PC-3 (cell line): ENCODE measurements around the gene CKAP5. TPM values are rescaled to one million over a fixed set of nuclear protein-coding genes. Genes with fewer than 3 reads are reported as not detected.
"Not testable (repeated sequence)": the region's sequence is repeated elsewhere in the genome, so short reads cannot be mapped to it uniquely, and the experiment has no call there.

Experiments used
- ATAC-seq: fragments of 200-7000 bp; cut with Tn5 transposase; 2 replicates; pipeline ENCODE4 v1.9.1; 2020; ENCODE audit warnings: mild to moderate bottlenecking, moderate library complexity
- BruUV-seq: library from RNA; stranded (reverse); fragments of 400-500 nt; replicated peaks from 2 replicates; lab custom pipeline; 2021; lab: Mats Ljungman, UMichigan
- CTCF ChIA-PET: fragments of 300-600 bp; sonication (Branson Sonifier 250); formaldehyde crosslinking; loops from one replicate; lab custom pipeline; 2022; ENCODE audit warnings: antibody characterized with exemption; lab: Charles Lee
- POLR2A ChIA-PET: fragments of 300-600 bp; sonication (Branson Sonifier 250); formaldehyde crosslinking; loops from one replicate; lab custom pipeline; 2022; ENCODE audit warnings: antibody characterized with exemption; ENCODE audit not compliant: unreplicated experiment; lab: Charles Lee
- DNase-seq: peaks from one replicate; pipeline ENCODE4 v3.0.0-alpha.2; 2015
- H2AFZ ChIP-seq: fragments of 300-600 bp; sonication (generic); 2 replicates; pipeline ENCODE4 v1.6.0; 2016; ENCODE audit warnings: antibody characterized with exemption, low read length
- H3F3A ChIP-seq: fragments of 300-600 bp; sonication (generic); one replicate; pipeline ENCODE4 v1.6.0; 2017; ENCODE audit warnings: antibody characterized with exemption, low read length, control low read depth, mild to moderate bottlenecking; ENCODE audit not compliant: unreplicated experiment
- H3K27ac ChIP-seq: fragments of 300-600 bp; sonication (generic); 2 replicates; pipeline ENCODE4 v1.5.1; 2016; ENCODE audit warnings: mild to moderate bottlenecking, low read length
- H3K27me3 ChIP-seq: fragments of 300-600 bp; sonication (generic); 2 replicates; pipeline ENCODE4 v1.6.1; 2016; ENCODE audit warnings: low read length, mixed read lengths
- H3K36me3 ChIP-seq: fragments of 300-600 bp; sonication (generic); 2 replicates; pipeline ENCODE4 v1.6.1; 2016; ENCODE audit warnings: low read depth, mixed run types, low read length, mixed read lengths
- H3K4me1 ChIP-seq: fragments of 300-600 bp; sonication (generic); 2 replicates; pipeline ENCODE4 v1.5.1; 2016; ENCODE audit warnings: low read length; ENCODE audit not compliant: insufficient read depth
- H3K4me2 ChIP-seq: fragments of 300-600 bp; sonication (generic); 2 replicates; pipeline ENCODE4 v1.6.0; 2016; ENCODE audit warnings: low read length
- H3K4me3 ChIP-seq: fragments of 300-600 bp; sonication (generic); 2 replicates; pipeline ENCODE4 v1.5.1; 2016; ENCODE audit warnings: mild to moderate bottlenecking, low read length, mixed read lengths
- H3K79me2 ChIP-seq: fragments of 300-600 bp; sonication (generic); 2 replicates; pipeline ENCODE4 v1.6.1; 2017; ENCODE audit warnings: low read length, mixed read lengths
- H3K9ac ChIP-seq: fragments of 300-600 bp; sonication (generic); 2 replicates; pipeline ENCODE4 v1.6.0; 2016; ENCODE audit warnings: mild to moderate bottlenecking, low read length
- H3K9me2 ChIP-seq: fragments of 300-600 bp; sonication (generic); replicated peaks from 2 replicates; pipeline ENCODE4 v1.6.1; 2016; ENCODE audit warnings: mixed run types, low read length, mixed read lengths
- H3K9me3 ChIP-seq: fragments of 300-600 bp; sonication (generic); 2 replicates; pipeline ENCODE4 v1.6.1; 2016; ENCODE audit warnings: low read length, mixed read lengths
- H4K20me1 ChIP-seq: fragments of 300-600 bp; sonication (generic); 2 replicates; pipeline ENCODE4 v1.6.1; 2016; ENCODE audit warnings: low read length, mixed read lengths
- EZH2 ChIP-seq: fragments of 300-600 bp; sonication (generic); IDR thresholded peaks from one replicate; pipeline ENCODE4 v1.6.1; 2017; ENCODE audit warnings: antibody characterized with exemption, mild to moderate bottlenecking, low read length; ENCODE audit not compliant: unreplicated experiment
- EZH2phosphoT487 ChIP-seq: fragments of 300-600 bp; sonication (generic); IDR thresholded peaks from 2 replicates; pipeline ENCODE4 v1.6.1; 2018; ENCODE audit warnings: mild to moderate bottlenecking, antibody characterized with exemption, low read length, borderline replicate concordance
- intact Hi-C: fragments of 100-400 bp; cut with micrococcal nuclease; formaldehyde crosslinking; loops from 2 replicates; pipeline ENCODE4 v1.9.0; 2023
- total RNA-seq: library from RNA; depleted of rRNA; stranded (reverse); fragments of >200 nt; gene quantifications from 2 replicates; pipeline ENCODE4 v1.2.3, GENCODE V29; 2014
- TF ChIP-seq, protein P1 (sequence below): fragments of 300-600 bp; sonication (generic); conservative IDR thresholded peaks from 2 replicates; pipeline ENCODE4 v1.5.1; 2017; ENCODE audit warnings: antibody characterized with exemption, low read depth, mild to moderate bottlenecking, low read length

CKAP5 gene
- total RNA-seq, 1 experiment from 2014 or later: 86.4 TPM

DNA sequence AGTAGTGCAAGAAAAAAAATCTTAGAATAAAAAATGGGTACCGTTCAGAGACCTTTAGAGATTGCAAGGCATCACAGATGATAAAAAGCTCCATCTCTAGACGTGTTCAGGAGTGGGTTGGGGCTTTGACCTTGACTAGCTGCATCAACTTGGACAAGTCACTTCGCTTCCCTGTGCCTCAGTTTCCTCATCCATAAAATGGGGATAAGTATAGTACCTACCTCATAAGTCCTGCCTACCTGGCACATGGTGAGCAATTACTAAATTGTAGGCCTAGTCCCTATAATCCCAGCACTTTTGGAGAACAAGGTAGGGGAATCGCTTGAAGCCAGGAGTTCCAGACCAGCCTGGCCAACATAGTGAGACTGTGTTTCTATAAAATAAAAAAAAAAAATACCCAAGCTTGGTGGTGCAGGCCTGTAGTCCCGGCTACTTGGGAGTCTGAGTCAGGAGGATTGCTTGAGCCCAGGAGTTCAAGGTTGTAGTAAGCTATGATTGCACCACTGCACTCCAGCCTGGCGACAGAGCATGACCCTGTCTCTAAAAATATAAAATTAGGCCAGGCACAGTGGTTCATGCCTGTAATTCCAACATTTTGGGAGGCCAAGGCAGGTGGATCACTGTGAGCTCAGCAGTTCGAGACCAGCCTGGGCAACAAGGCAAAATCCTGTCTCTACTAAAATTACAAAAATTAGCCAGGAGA lies 133.1 kb downstream of the CKAP5 start:
- Histone ChIP-seq H3K4me1 (peaks cover 16% of the 10 kb centered on the region), H3K79me2 (no peaks in the 10 kb centered on the region), H3K4me2 (no peak overlapping the region), H4K20me1 (no peaks in the 10 kb centered on the region), H3K9me3 (no peaks in the 10 kb centered on the region), H3K9ac (no peak overlapping the region), H3K27me3 (no peaks in the 10 kb centered on the region), H3K27ac (no peak overlapping the region), H3K36me3 (no peaks in the 10 kb centered on the region), H2AFZ (no peak overlapping the region), H3K4me3 (no peak overlapping the region), H3K9me2 (no peaks in the 10 kb centered on the region), H3F3A (no peaks in the 10 kb centered on the region)
- ChIA-PET POLR2A (no interaction called here), CTCF (no interaction called here)
- intact Hi-C loops: no loop called here
- ATAC-seq (no peak), DNase-seq (no peak)
- no TSS peak for BruUV-seq
- TF ChIP-seq EZH2 (no peak), EZH2phosphoT487 (no peak)
- TF ChIP-seq, protein P1, sequence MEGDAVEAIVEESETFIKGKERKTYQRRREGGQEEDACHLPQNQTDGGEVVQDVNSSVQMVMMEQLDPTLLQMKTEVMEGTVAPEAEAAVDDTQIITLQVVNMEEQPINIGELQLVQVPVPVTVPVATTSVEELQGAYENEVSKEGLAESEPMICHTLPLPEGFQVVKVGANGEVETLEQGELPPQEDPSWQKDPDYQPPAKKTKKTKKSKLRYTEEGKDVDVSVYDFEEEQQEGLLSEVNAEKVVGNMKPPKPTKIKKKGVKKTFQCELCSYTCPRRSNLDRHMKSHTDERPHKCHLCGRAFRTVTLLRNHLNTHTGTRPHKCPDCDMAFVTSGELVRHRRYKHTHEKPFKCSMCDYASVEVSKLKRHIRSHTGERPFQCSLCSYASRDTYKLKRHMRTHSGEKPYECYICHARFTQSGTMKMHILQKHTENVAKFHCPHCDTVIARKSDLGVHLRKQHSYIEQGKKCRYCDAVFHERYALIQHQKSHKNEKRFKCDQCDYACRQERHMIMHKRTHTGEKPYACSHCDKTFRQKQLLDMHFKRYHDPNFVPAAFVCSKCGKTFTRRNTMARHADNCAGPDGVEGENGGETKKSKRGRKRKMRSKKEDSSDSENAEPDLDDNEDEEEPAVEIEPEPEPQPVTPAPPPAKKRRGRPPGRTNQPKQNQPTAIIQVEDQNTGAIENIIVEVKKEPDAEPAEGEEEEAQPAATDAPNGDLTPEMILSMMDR: no peak

DNA sequence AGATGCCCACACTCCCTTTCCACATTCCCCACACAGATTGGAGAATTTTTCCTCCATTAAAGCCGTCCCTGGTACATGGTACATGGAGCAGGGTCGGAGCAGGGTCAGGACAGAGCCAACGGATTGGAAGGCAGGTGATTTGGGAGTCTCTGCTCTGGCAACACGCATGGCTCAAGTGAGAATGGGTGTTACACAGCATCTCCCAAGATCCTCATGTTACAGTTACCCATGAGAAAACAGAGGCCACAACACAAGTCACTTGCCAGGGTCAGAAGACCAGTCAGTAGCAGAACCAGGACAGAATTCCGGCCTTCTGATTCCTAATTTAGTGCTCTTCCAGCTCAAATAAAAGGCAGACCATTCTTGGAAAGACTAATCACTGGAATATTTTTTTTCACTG lies 134.8 kb downstream of the CKAP5 start:
- H3K9ac ChIP-seq: no peak overlapping the region
- H2AFZ ChIP-seq: no peak overlapping the region
- ChIA-PET POLR2A (interaction anchor here (0.6 kb wide), 1 partner anchor 17 kb away, joined by 11 read pairs; no protein-coding TSS in a partner anchor), CTCF (no interaction called here)
- intact Hi-C loops: no loop called here
- no peaks in the 10 kb centered on the region for H3K9me2 ChIP-seq
- no TSS peak for BruUV-seq
- DNase-seq: no peak
- H3K4me1 ChIP-seq: peaks cover 12% of the 10 kb centered on the region
- H4K20me1 ChIP-seq: no peaks in the 10 kb centered on the region
- H3K27ac ChIP-seq: peak overlapping the region; percentile 28
- no peak overlapping the region for H3K4me3 ChIP-seq
- ATAC-seq: no peak
- no peak overlapping the region for H3K4me2 ChIP-seq
- H3K27me3 ChIP-seq: no peaks in the 10 kb centered on the region
- no peaks in the 10 kb centered on the region for H3K79me2 ChIP-seq
- H3K9me3 ChIP-seq: no peaks in the 10 kb centered on the region
- H3F3A ChIP-seq: no peaks in the 10 kb centered on the region
- TF ChIP-seq EZH2phosphoT487 (no peak), EZH2 (no peak)
- TF ChIP-seq, protein P1: no peak
- H3K36me3 ChIP-seq: no peaks in the 10 kb centered on the region

- H3K9me2 ChIP-seq: no peaks in the 10 kb centered on the region
- H3K4me1 ChIP-seq: peaks cover 12% of the 10 kb centered on the region
- H3K4me2 ChIP-seq: no peak overlapping the region
- peak; percentile 43 for DNase-seq
- POLR2A ChIA-PET: interaction anchor here (0.6 kb wide), 1 partner anchor 17 kb away, joined by 11 read pairs; no protein-coding TSS in a partner anchor
- CTCF ChIA-PET: no interaction called here
- no peak overlapping the region for H3K4me3 ChIP-seq
- TF ChIP-seq EZH2phosphoT487 (no peak), EZH2 (no peak)
- TF ChIP-seq, protein P1: no peak
- no peaks in the 10 kb centered on the region for H3K36me3 ChIP-seq
- no peaks in the 10 kb centered on the region for H3F3A ChIP-seq
- H3K79me2 ChIP-seq: no peaks in the 10 kb centered on the region
- H3K27ac ChIP-seq: peak overlapping the region; percentile 28
- H4K20me1 ChIP-seq: no peaks in the 10 kb centered on the region
- H3K9ac ChIP-seq: no peak overlapping the region
- intact Hi-C loops: no loop called here
- peak; percentile 85 for ATAC-seq
- no peak overlapping the region for H2AFZ ChIP-seq
- no TSS peak for BruUV-seq
- no peaks in the 10 kb centered on the region for H3K9me3 ChIP-seq
- H3K27me3 ChIP-seq: no peaks in the 10 kb centered on the region
These were observed 135.2 kb downstream of the CKAP5 start for GRCh38 chr11:46710821-46711269.

GRCh38 chr11:46709351-46709750 lies 136.7 kb downstream of the CKAP5 start:
- H4K20me1 ChIP-seq, BruUV-seq, DNase-seq, H3K27me3 ChIP-seq, H3K27ac ChIP-seq, H3K9ac ChIP-seq, H3K4me3 ChIP-seq, H3K4me2 ChIP-seq, ATAC-seq, H2AFZ ChIP-seq, H3F3A ChIP-seq, H3K9me3 ChIP-seq, CTCF ChIA-PET, H3K79me2 ChIP-seq, intact Hi-C loops, POLR2A ChIA-PET, H3K9me2 ChIP-seq, H3K36me3 ChIP-seq, H3K4me1 ChIP-seq: not testable (repeated sequence)
